ENCODE results near the gene FBXO28. TPM values are rescaled to one million over a fixed set of nuclear protein-coding genes. Genes with fewer than 3 reads are reported as not detected.

The FBXO28 gene
- total RNA-seq, result 48.7 TPM

GRCh38 chr1:224113918-224114786 is at the start of gene FBXO28:
Gene FBXO28 (plus strand): TSS chr1:224114111. CDS start chr1:224114130, 19 bp downstream.

GRCh38 chr1:224182866-224183590 is 69.1 kb downstream of the FBXO28 start, which contains the start of gene DEGS1:
Gene DEGS1 (plus strand): TSS chr1:224183240. CDS start chr1:224183337, 97 bp downstream.

Small RNA genes within 50 kb of the gene (small RNA-seq; reads per million reads assigned to genes)
- gene AC092809.3 (not detected), gene RF00139 (not detected), gene RN7SKP49 (not detected)

Other genes starting within 250 kb of the FBXO28 start
- gene DEGS1, start 69.1 kb downstream of the FBXO28 start, total RNA-seq, result 65.0 TPM
- 38.8 TPM for gene NVL, start 216.1 kb downstream of the FBXO28 start, total RNA-seq
- 29.3 TPM for gene CNIH4, start 242.8 kb downstream of the FBXO28 start, total RNA-seq

Measured in diencephalon (tissue), 1 donor.